HG02970 (cell line): ENCODE data around the gene POU2F3.

Experiments
- ATAC-seq: cut with Tn5 transposase; IDR thresholded peaks from one replicate; pipeline ENCODE4 v1.9.1; 2021; ENCODE audit warnings: mild to moderate bottlenecking, moderate library complexity, moderate number of reproducible peaks; ENCODE audit not compliant: unreplicated experiment, low FRiP score

The POU2F3 gene

DNA sequence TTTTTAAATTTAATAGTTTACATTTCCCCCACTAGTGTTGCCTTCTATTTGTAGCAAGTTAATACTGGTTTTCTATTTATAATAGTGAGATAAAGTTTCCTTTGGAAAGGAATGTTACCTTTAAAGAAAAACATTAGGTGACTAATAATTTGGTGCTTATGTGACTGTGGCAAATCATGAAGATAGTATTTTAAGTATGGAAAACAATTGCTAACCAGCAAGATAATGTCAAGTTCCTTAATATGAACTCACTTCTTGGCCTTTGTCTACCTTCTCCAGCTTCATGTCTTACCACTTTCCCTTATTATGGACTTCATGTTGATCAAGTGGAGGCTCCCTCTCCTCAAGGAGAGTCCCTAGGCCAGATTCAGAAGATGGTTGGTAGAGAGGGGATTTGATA lies 123.5 kb downstream of the POU2F3 start:
- ATAC-seq: no peak

DNA sequence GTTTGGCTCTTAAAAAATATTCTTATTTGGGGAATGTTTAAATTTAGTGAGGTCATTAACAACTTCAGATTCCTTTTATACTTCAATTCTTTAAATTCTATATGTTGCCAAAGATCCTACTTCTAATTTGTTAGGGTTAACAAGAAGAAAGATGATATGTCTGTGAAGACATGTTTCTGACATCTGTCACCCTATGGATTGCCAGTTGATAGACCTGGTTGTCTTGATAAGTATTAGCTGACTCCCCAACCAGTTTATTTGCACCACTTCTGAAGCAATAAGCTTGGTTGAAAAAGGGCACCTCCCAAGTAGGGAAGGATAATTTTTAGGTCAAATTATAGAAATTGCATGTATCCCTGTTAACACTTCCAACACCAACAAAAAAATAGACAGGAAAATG lies 125.6 kb downstream of the POU2F3 start:
- no peak for ATAC-seq
